Limb (tissue), 2 donors: Measurements from ENCODE around the gene OSBPL8.

Source experiments
- DNase-seq, 2 donors: peaks; one replicate each; pipeline ENCODE4 v3.0.0-alpha.2; 2016; ENCODE audit errors: extremely low spot score in 2 of 2

The OSBPL8 gene

DNA sequence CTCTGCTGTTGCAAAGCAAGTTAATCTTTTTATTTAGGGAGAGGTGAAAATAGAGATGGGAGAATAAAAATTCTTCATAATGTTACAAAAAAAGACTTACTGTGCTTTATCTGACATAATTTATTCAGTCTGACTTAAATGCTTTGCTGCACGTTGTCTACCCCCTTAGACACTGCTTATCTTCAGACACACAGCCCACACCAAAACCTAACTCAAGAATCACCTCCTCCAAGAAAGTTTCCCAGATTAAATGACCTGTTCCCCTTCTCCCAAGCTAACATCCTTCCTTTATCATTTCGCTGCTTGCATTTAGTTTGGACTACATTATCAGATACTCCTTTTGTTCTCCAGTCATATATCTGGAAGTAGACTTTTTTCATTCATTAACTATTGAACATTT, 3.8 kb downstream of the OSBPL8 start:
- DNase-seq, result no peak

DNA sequence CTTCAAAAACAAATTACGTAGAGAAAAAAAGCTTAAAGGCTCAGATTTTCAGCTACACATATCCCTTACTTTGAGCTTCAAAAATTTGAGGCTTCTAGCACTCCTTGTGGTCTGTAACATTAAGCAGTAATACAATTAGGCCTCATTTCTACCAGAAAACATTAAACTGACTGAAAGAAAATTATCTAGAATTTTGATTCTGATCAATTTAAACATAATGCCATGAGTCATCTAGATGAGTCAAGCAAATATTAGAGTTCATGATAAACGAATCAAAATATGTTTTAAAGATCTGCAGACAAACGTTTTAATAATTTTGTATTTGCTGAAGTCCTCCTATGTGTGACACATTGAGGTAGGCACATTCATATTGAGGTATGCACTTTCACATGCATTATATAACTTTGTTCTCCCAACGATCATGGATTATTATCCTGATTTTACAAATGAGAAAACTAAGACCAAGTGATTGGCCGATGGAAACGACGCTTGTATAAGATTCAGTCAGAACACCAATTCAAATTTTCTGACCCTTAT, 4.3 kb downstream of the OSBPL8 start:
- DNase-seq, result no peak

DNA sequence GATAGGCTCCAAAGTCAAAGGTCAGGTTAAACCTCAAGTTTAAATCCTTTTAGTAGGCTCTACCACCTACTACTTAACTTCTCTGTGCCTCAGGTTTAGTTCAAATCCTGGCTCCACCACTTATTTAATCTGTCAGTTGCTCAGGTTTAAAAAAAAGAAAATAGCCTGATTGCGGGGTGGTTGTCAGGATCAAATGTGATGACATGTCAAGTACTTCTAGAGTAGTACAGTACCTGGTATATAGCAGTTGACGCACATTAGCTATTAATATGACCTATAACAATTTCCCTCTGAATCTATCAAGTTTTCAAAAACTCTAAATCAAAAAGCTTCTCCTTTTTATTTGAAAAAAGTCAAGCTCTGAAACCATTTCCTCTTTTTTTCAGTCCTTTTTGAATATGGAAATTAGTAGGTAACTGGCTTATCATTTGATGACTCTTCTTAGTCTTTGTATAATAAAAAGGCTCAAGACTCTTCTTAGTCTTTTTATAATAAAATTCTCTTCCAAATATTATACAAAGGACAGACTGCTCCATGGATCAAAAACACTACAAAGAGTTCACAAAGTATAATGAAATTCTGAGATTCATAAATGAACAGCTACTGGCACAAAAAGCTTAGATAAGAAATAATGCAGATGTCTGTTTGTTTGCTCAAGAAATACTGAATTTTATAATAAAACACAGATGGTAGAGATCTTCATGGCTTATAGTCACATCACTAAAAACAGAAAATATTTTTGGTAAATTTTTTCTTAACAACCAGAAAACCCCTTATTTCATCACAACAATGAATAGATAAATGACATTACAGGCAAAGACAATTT, 5.0 kb downstream of the OSBPL8 start:
- no peak for DNase-seq

DNA sequence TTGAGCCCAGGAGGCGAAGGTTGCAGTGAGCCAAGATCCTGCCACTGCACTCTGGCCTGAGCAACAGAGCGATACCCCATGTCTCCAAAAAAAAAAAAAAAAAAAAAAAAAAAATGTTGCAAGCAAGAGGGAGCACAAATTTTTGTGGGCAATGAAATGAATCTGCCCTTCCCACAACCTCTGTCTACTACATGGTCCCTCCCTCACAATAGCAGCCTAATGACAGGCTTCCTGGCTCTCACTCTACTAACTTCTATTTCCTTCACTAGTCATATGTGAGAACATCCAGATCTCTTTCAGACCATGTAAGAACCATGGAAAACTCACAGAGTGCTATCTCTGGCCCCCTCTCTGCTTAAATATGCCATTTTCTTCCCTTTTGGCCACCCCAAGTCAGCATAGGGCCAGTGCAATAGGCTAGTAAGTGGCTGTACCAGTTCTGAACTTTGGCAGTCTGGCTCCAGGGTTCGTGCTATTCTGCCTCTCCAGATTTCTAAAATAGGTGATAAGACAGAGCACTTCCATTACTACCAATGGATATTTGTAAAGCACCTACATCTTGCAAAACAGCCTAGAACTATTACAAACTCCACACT, 7.1 kb downstream of the OSBPL8 start:
- DNase-seq, result no peak

DNA sequence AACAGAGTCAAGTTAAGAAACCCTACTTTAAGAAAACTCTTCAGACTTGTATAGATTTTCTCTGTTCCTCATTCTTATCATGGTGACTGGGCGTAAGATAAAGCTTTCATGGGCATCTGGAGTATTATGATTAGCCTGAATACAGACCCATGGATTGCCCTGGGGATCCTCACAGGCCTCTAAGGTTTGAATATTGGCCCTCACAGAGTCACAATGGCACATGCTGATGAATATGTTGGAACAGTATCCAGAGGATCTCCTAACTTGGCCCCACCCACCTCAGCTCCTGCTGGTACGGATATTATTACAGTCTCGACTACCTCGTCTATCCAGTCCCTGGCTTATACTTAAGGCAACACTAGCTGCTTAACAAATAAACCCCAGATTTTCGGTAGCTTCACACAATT, 8.1 kb downstream of the OSBPL8 start:
- DNase-seq, result no peak

DNA sequence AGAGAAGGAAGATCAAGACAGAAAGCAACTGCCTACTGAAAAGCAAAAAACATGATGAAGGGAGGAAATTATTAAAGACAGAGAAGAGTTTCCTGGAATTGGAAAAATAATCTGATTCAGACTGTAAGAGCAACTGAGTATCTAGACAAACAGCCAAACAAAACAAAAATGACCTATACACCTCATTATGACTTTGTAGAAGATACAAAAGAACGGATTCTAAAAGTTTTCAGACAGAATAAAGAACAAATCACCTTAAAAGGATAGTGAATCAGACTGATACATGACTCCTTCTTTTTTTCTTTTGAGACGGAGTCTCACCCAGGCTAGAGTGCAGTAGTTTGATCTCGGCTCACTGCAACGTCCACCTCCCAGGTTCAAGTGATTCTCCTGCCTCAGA, 10.4 kb downstream of the OSBPL8 start:
- DNase-seq, result no peak

DNA sequence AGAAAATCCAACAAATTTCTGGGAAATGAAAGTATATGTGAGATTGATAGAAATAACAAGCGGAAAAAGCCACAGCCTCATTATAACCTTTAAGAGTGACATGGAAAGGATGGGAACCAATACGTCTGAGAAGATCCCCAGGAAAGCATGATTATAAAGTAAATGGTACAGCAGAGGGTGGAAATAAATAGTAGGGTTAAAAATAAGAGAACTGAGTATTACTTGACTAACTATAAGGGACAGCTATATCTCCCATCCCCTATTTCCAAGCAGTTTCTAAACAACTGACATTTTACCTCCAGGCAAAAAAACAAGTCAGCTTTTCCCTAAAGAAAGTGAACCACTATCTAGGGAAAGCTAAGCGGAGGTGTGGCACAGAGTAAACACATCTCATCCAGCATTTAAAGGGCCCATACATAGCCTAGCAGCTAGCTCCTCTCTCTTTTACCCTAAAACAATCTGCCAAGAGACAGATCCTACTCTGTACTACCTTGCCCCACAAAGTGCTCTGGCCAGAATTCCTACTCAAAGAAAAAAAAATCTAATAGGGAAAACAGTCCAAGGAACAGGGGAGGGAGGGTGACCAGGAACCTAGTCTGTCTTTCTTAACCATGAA, 11.2 kb downstream of the OSBPL8 start:
- DNase-seq, result no peak

DNA sequence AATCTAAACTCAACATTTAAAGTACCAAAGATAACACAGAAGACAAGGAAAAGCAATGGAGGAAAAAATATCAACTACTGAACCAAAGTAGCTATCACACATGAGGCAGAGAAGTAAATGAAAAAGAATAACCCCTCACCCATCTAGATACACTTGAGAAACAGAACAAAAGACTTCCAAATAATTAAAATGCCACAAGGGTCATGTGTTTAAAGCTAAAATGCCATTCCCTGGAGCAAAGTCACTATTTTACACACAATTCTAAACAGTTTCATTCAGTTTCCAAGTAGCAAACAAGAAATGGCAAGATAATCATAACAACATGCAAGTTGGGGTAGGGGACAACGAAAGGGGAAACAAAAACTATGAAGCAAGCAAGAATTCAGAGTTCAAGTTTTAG, 12.0 kb downstream of the OSBPL8 start:
- no peak for DNase-seq

DNA sequence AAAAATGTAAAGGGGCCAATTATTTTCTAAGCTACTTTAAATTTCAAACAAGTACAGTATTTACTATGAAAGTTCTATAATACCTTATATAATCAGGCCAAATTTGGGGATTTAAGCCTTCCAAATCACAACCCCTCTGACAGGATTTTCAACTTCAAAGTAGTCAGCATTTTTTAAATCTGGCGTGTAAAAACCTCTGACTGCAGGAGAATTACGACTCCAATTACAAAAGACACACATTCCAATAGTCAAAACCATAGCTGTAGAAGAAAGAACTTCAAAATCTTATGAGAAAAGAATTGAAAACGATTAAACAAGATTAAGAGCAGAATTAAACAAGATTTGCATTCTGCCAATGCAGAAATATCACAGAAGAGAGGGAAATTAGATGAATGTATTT, 12.7 kb downstream of the OSBPL8 start:
- no peak for DNase-seq

DNA sequence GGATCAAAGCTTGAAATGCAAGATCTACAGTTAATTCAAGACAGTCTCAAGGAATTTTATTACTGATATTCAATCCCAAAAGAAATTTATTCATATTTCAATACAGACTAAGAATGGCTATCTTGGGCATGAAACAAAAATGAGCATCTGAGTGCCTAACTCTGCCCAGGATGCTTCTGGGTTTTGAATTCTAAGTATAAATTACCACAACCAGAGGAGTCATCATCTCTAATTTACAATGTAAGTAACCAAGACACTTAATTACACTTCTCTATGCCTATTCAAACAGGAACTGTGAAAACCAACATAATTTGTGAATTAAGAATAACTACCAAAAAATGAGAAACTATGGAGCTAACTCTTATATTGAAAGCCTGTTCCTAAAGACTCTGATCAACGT, 14.1 kb downstream of the OSBPL8 start:
- DNase-seq, result no peak

DNA sequence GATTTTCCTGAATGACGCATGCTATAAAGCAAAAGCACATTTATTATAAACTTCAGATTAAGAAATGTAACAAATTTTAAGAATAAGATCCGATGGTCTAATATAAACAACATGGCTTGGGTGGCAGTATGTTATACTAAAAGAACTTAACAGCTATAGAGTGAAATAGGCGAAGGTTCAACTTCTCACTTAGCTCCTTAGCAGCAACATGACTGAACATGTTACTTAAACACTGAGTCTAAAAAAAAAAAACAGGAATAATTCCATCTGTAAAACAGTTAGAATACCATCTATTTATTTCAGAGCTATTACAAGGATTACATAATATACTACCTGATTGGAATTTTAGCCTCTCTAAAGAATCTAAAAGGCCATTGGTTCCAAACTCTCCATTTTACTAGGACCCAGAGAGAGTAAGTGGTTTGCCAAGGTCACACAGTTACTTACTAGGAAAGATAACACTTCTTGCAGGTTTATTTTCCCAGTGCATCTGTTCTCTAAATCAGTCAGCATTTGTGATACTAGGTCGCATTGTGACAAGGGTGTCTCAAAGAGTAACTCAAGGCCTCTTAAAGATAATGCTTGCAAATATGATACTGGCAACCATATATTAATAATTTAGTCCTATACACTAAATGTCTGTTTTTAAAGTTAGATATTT, 14.8 kb downstream of the OSBPL8 start:
- DNase-seq, result no peak

DNA sequence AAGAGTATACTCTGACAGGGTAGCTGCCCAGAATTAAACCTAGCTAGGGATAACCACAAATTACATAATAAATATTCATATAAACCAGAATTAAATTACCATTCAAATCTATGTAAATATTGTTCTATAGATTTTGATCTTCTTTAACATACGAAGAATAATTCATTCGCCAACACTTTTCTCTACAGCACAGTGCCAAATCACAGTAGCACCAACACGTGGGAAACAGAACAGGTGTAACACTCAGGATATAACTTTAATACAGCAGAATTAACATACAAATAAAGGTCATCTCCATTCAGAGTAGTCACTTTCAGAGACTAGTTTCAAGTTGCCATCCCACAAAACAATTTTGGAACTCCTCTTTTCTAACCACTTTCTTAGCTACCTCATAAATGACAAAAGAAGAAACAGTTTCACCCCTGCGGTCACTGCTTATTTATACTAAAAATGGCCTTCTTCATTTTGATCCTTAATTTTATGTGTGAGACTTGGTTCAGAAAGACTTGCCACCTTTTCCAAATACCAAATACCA, 15.7 kb downstream of the OSBPL8 start:
- no peak for DNase-seq

DNA sequence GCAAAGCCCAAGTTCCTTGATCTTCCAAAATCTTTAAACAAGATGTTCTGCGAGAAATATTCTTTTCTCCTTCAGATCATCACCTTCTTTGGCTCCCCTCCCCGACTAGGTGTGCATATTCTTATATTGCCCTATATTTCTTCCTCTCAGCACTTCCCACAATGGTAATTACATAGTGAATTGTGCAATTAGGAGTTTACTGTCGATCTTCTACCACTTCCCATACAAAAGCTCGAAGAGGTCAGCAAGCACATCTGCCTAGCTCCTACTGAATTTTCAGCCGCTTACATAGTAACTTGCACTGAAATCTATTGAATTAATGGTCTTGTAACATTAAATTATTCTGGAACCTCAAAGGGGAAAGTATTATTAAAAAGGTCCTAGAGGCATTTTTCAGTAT, 16.7 kb downstream of the OSBPL8 start:
- DNase-seq, result no peak

DNA sequence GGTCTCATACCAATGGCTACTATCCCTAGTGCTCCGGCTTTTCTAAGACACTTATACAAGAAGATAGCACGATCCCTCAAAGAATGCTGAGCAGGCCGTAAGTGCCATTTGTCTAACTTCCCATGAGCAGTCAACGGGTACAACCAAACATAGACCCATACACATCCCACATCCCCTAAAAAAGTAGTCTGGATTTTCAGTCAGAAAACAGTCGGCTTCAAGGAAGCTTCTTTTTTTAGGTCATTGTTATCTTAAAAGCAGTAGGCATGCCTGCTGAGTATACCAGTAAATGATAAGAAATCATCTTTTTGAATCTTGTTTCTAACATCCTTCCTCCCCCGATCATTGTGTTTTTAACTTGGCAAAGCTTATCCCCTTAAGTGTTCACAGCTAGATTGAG, 19.8 kb downstream of the OSBPL8 start:
- no peak for DNase-seq

DNA sequence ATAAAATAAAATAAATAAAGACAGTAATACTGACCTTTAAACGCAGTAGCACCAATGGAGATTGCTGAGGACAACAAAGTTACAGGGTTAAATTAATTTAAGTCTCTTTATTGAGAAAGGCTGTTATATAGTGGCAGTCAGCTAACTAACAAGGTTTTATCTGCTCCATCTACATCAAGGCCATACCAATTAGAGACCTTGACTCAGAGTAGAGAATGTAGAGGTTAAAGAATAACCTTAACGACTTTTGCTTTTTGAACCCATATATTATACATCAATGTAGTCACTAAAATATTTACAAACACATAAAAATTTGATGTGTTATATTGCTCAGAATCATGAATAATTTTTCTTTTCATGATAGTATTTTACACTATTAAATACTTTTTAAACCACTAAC, 21.6 kb downstream of the OSBPL8 start:
- no peak for DNase-seq

DNA sequence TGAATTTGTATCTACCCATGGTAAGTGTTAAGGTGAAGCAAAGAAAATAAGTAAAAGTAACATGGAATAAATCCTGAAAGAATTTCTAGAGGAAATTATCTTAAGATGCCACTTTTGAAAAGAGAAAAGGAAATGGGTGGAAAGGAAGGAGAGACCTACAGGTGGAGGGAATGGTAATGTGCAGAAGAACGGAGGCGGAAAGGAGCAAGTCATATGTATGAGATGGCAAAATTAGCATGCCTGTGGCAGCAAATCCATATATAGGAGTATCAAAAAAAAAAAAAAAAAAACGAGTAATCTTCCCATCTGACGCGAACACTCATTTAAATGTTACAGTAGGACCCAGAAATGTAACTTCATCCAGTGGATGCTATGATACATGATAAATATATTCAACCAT, 23.0 kb downstream of the OSBPL8 start:
- DNase-seq, result no peak

DNA sequence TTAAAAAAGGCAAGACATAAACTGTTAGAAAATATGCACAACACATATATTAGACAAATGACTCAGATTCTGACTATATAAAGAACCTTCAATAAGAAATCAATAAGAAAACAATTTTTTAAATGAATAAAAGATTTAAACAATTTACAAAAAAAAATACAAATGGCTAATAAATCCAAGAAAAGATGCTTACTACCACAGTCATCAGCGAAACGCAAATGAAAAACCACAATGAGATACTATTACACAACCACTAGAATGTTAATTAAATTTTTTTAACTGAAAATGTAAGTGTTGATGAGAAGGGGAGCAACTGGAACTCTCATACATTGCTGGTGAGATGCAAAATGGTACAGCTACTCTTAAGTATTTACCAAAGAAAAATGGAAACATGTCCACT, 24.4 kb downstream of the OSBPL8 start:
- no peak for DNase-seq

DNA sequence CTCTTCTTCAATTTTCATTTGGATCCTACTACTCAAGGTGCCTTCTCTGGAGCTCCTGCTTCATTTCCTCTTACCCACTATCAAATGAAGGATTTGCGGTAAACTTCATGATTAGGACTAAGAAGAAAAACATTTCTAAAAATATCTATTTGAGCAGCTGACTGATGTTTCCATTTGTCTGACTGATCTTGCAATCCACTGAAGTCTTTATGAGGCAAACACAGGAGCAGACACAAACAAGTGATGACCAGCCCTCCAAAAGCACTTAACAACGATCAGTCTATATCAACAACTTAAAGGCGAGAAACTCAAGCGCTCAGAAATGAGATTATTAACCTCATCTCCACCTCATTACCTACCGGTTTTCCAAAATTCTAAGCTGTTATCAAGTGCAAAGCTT, 26.2 kb downstream of the OSBPL8 start:
- no peak for DNase-seq

DNA sequence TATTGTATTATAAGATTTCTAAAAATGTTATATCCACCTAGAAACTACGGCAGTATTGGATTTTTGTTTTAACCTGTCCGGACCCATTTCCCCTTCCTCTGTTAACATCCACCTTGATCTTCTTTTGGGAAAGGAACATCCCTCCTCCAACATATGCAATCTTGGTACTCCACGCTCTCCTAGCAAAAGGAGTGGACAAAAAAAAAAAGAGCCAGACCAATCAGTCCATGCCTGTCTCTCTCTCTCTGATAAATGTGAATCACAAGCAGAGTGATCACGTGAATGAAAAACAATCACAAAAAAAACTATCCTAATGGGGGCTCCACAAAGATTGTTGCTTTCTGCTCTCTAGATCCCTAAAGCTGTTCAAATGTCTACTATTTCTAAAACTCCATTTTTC, 27.1 kb downstream of the OSBPL8 start:
- DNase-seq, result no peak

DNA sequence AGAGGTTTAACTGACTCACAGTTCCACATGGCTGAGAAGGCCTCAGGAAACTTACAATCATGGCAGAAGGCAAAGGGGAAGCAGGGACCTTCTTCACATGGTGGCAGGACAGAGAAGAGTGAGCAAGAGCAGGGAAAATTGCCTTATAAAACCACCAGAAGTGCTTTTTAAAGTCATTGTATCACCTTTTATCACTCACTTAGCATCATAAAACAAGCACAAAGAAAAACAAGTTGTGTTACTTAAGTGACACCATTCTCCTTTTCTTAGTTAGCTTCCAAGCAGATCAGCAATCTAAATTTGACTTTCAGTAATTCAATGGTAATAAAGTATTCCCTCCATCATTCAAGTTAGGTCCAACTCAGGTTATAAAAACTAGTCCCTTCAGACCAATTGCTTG, 28.5 kb downstream of the OSBPL8 start:
- no peak for DNase-seq

DNA sequence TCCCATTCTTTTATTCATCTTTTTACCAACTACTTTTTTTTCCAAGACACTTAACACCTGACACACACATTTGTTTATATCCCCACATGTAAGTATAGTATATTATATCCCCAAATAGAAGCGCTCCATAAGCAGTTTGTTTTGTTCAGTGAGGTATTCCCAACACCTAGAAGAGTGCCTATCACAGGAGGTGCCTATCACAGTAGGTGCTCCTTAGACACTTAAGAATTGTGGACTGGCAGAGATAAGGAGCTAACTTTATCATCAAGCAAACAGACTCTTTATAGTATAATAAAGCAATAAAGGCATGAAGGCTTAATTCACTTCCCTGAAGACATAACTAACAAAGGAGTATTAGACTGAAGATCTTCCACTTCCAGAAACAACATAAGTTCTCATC, 29.1 kb downstream of the OSBPL8 start:
- no peak for DNase-seq
